K562 treated with DMSO at 1 percent for 4 hours (cell line): ENCODE measurements around the gene MAN2B1. TPM values are rescaled to one million over a fixed set of nuclear protein-coding genes. Genes with fewer than 3 reads are reported as not detected.

Source experiments
- total RNA-seq: library from RNA; unstranded; fragments of 300-600 nt; gene quantifications from 2 replicates; pipeline ENCODE4 v1.2.3, GENCODE V29; 2022; ENCODE audit not compliant: insufficient read depth

The MAN2B1 gene
- 112 and 118 TPM in 2 replicates for total RNA-seq

DNA sequence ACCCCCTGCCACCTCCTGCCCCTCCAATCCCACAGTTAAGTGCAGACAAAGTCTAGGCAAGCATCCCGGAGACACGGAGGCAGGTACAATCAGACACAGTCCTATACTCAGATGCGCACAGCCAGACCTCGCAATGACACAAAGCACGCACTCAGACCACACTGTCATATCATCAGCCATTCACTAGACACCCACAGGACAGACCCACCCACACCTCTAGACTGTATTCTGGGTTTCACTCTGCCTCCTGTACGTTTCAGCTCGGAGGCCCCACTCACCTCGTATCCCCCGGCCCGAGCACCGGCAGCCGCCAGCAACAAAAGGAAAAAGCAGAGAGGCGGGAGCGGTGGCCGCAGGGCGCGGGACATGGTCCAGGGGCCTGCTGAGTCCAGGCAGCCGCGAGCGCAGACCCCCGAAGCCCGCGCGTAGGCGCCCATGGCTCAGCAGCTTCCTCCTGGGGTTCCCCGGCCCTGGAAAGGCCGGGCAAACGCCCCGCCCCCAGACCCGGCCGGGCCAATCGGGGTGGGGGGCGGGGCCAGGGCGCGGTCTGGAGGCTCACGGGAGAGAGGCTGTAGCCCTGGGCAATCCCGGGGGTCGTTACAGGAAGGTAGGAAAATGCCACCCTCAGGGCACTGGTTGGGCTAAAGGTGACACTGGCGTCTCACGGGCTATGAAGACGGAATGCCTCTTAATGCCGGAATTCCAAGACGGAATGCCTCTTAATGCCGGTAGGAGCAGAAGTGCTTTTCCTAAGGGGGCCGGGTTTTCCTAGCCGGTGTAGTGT lies at the start of gene MAN2B1, which contains the start of gene WDR83:
Gene MAN2B1 (minus strand): TSS at position 478 of the 784 bp plus-strand sequence. CDS start 41 bp downstream, at position 437.
Gene WDR83 (plus strand): TSS at position 543 of the 784 bp plus-strand sequence. CDS start 2,984 bp downstream, outside the sequence.

DNA sequence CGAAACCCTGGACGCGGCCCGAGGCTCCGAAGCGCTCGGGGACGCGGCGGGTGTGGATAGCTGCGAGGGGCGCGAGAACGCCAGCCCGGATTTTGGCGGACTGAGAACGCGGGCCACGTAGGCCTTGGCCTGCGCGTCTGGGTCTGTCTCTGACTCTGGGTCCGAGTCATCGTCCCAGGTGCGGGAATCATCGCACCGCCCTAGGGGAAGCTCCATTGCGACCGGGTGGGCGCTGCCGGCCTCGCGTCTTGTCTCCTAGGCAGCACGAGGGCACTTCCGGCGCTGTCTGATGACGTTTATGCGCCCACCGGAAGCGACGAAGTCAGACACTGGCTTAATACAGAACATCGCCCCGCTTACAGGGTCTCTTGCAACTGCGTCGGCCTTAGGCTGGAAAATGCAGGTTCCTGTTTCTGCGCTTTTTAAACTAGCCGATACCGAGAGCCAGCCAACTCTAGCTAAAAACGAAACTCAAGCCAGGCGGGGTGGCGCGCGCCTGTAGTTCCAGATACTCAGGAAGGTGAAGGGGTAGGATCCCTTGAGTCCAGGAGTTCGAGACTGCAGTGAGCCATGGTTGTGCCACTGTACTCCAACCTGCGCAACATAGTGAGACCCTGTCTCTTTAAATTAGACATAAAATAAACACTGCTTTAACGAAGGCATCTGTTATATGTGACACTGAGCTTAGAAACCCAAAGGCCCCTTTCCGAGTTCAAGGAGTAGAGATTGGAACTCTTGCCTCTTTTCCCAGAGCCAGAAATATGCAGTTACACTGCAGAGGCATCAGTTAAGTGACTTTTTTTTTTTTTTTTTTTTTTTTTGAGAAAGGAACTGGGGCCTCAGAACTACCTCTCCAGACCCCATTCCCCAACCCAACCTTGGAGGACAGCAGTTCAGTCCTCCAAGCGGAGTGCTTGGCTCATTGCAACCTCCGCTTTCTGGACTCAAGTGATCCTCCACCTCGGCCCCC lies 30.1 kb upstream of the MAN2B1 start, which contains the start of gene FBXW9:
Gene FBXW9 (minus strand): TSS at position 266 of the 970 bp plus-strand sequence. CDS start 50 bp downstream, at position 216.

DNA sequence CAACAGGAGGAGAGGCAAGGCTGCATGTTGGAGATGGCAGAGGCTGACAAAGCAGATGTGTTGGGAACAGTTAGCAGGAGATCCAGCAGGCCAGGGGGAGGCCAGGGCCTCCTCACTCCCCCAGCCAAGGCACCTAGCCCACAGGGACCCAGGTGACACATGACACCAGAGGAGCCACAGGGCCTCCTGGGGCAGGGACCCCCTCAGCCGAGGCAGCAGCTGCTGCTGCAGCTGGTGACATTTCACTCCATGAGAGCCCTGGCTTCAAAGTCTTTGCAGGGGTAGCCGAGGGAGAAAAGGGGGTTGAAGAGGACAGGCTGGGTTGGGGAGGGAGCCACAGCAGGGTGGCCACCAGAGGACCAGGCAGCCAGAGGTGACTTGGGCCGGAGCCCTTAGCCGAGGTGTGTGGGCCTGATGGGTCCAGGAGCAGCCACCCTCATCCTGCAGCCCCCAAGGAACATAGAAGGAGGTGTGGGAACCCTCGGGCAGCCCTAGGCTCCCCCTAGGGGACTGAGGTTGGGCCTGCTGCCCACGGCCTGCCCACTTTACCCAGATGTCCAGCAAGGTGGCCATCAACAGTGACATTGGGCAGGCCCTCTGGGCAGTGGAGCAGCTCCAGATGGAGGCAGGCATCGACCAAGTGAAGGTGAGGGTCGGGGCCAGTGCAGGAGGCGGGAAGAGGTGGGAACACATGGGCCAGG lies 21.1 kb upstream of the MAN2B1 start, which contains the start of gene GNG14:
Gene GNG14 (plus strand): TSS at position 503 of the 701 bp plus-strand sequence. CDS start 51 bp downstream, at position 554.

DNA sequence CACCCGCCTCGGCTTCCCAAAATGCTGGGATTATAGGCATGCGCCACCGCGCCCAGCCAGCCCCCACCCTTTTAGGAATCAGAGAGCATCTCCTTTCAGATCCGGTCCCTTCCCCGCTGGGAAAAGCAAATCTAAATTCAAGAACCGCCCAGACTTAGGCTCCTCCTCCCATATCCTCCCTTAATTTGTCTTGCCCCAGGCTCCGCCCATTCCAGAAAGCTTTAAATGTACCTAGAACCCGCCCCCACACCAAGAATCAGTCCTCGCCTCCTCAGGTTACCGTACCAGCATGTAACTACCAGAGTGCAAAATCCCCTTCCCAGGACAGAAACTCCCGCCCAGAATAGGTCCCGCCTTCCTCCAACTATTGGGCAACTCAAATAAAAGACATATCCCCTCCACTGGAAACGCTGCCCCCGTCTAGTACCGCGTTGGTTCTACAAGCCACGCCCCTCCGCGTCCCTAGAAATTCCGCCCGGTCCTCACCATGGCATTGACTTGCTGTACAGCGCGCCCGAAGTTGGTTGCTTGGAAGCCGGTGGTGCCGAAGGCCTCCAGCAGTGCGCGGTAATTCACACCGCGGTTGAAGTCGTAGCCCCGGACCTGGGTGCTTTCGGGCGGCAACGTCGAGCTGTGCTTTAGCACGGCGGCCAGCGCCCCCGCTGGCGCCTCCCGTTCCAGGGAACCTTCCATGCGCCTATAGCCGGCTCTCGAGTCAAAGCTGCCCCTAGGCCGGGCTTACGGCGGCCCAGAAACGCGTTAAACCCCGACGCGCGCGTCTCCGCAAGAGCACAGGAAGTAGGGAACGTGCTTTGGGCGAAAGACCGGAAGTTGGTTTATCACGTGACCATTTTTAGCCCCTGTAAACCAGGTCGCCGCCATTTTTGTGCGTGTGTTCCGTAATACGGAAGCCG lies 14.8 kb upstream of the MAN2B1 start, which contains the start of gene DHPS:
Gene DHPS (minus strand): TSS at position 807 of the 914 bp plus-strand sequence. CDS start 114 bp downstream, at position 693.

DNA sequence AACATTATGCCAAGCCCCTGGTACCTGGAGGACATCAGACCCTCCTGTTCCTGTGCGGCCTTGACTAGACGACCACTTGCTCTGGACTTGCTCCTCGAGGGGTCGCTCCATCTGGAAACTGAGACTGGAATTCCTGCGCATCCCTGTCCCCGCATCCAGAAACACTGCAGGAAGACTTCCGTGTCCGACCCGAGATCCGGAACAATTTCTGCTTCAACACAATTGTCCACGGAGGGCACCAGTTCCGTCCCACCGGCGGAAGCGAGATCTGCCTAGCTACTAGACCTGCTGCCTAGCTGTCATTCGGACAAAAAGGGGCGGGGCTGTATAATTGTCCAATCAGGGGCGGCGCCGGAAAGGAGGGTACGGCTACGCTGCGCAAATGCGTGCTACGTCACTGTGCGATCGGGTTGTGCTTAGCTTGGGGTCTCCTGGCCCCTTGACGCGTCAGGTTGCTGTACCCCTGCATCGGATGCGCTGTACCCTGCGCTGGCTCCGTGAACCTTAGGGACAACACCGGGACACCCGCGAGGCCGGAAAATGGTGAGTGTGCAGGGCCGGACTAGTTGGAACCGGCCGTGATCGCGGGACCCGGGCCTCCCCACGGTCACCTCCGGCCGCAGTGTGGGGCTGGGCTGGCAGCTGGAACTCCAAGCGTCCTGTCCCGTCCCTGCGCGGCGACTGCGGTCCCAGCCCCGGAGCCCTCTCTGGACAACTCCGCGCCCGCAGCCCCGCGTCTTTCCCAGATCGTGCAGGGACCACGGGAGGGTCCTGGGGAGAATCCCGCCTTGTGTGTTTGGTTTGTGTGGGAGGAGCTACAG lies 55.8 kb downstream of the MAN2B1 start, which contains the start of the genes ZNF490 and ZNF791:
Gene ZNF490 (minus strand): TSS at position 274 of the 821 bp plus-strand sequence. CDS start 133 bp downstream, at position 141.
Gene ZNF791 (plus strand): TSS at position 381 of the 821 bp plus-strand sequence. CDS start 160 bp downstream, at position 541.

Other genes with a start within 250 kb of the MAN2B1 start
- gene ZNF443, start 225.7 kb downstream of the MAN2B1 start, total RNA-seq: 1.1 and 1.9 TPM in 2 replicates
- gene ZNF709, start 181.9 kb downstream of the MAN2B1 start, total RNA-seq: 0.13 TPM in 1 of 2 replicates, not detected in the other
- gene ZNF564, start 115.3 kb downstream of the MAN2B1 start, total RNA-seq: 2.7 and 3.2 TPM in 2 replicates
- 1.8 TPM in 2 replicates for gene ZNF490, start 55.9 kb downstream of the MAN2B1 start, total RNA-seq
- gene ZNF791, start 55.8 kb downstream of the MAN2B1 start, total RNA-seq: 4.7 and 5.7 TPM in 2 replicates
- 13.2 and 16.5 TPM in 2 replicates for gene WDR83, start 65 bp upstream of the MAN2B1 start, total RNA-seq
- gene DHPS, start 15.1 kb upstream of the MAN2B1 start, total RNA-seq: 115 and 119 TPM in 2 replicates
- gene GNG14, start 21.3 kb upstream of the MAN2B1 start, total RNA-seq: not detected in 2 replicates
- gene FBXW9, start 29.9 kb upstream of the MAN2B1 start, total RNA-seq: 9.8 and 12.8 TPM in 2 replicates
- gene TNPO2, start 57.2 kb upstream of the MAN2B1 start, total RNA-seq: 24.6 and 26.8 TPM in 2 replicates
- 429 and 468 TPM in 2 replicates for gene TRIR, start 67.9 kb upstream of the MAN2B1 start, total RNA-seq
- gene GET3, start 70.8 kb upstream of the MAN2B1 start, total RNA-seq: 93.8 and 110 TPM in 2 replicates
- gene BEST2, start 85.0 kb upstream of the MAN2B1 start, total RNA-seq: not detected in 2 replicates
- gene HOOK2, start 108.8 kb upstream of the MAN2B1 start, total RNA-seq: 14.4 and 15.7 TPM in 2 replicates
- 74.2 and 74.3 TPM in 2 replicates for gene JUNB, start 124.7 kb upstream of the MAN2B1 start, total RNA-seq
- gene PRDX2, start 135.1 kb upstream of the MAN2B1 start, total RNA-seq: 371 and 398 TPM in 2 replicates
- 2.4 TPM in 1 of 2 replicates, not detected in the other for gene THSD8, start 135.3 kb upstream of the MAN2B1 start, total RNA-seq
- 55.9 and 64.5 TPM in 2 replicates for gene RNASEH2A, start 139.8 kb upstream of the MAN2B1 start, total RNA-seq
- not detected in 2 replicates for gene RTBDN, start 167.8 kb upstream of the MAN2B1 start, total RNA-seq
- 5.8 and 8.0 TPM in 2 replicates for gene MAST1, start 171.8 kb upstream of the MAN2B1 start, total RNA-seq
- gene DNASE2, start 214.7 kb upstream of the MAN2B1 start, total RNA-seq: 145 and 148 TPM in 2 replicates
- 30.8 and 50.0 TPM in 2 replicates for gene KLF1, start 220.5 kb upstream of the MAN2B1 start, total RNA-seq
- gene GCDH, start 224.4 kb upstream of the MAN2B1 start, total RNA-seq: 10.2 and 12.5 TPM in 2 replicates